Activated CD4-positive, alpha-beta T cell treated with anti-CD3 and anti-CD28 coated beads for 4 hours (primary cell): ENCODE data around the gene AMDHD2.
"Not testable (repeated sequence)": the region's sequence is repeated elsewhere in the genome, so short reads cannot be mapped to it uniquely, and the experiment has no call there.

Experiments
- DNase-seq, 2 donors: peaks; one replicate each; pipeline ENCODE4 v3.0.0-alpha.2; 2020

AMDHD2 gene, protein sequence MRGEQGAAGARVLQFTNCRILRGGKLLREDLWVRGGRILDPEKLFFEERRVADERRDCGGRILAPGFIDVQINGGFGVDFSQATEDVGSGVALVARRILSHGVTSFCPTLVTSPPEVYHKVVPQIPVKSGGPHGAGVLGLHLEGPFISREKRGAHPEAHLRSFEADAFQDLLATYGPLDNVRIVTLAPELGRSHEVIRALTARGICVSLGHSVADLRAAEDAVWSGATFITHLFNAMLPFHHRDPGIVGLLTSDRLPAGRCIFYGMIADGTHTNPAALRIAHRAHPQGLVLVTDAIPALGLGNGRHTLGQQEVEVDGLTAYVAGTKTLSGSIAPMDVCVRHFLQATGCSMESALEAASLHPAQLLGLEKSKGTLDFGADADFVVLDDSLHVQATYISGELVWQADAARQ

DNA sequence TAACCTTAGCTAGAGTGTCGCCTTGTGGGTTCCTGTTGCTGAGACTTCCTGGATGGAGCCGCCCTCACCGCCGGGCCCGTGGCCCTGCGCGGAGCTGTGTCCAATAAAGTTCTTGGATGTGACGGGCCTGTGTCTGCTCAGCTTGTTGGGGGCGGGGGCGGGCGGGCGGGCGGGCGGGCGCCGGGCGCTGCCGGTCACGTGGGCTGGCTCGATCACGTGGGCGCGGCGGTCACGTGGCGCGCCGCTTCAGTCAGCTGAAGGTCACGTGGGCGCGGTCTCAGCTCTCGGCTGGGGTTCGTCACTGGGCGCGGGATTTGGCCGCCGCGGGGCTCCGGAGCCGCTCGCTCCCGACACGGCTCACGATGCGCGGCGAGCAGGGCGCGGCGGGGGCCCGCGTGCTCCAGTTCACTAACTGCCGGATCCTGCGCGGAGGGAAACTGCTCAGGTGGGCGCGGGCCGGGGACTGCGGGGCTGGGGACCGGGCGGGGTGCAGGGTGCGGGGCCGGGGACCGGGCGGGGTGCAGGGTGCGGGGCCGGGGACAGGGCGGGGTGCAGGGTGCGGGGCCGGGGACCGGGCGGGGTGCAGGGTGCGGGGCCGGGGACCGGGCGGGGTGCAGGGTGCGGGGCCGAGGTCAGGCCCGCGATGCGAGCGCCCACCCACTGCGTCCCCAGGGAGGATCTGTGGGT lies at the start of gene AMDHD2:
Gene AMDHD2 (plus strand): TSS at position 275 of the 687 bp plus-strand sequence. CDS start 88 bp downstream, at position 363.
- DNase-seq = peak; percentile 86 to 90

DNA sequence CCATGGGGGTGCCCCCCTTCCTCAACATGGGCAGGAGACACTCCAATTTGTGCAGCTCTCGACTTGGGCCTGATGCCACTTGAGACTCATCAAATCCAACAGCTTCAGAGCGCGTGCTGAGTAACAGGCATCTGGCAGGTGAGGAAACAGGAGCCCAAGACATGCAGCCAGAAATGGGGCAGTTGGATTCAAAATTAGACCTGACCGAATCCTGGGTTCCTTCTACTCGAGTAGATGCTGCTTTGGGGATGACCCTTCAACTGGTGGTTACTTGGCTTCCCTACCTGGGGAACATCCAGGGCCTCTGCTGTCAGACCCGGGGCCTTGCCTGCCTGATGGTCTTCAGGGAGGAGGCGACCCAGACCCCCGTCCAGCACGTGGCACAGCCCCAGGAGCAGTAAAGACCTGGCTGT lies 49.6 kb upstream of the AMDHD2 start:
- no peak for DNase-seq

DNA sequence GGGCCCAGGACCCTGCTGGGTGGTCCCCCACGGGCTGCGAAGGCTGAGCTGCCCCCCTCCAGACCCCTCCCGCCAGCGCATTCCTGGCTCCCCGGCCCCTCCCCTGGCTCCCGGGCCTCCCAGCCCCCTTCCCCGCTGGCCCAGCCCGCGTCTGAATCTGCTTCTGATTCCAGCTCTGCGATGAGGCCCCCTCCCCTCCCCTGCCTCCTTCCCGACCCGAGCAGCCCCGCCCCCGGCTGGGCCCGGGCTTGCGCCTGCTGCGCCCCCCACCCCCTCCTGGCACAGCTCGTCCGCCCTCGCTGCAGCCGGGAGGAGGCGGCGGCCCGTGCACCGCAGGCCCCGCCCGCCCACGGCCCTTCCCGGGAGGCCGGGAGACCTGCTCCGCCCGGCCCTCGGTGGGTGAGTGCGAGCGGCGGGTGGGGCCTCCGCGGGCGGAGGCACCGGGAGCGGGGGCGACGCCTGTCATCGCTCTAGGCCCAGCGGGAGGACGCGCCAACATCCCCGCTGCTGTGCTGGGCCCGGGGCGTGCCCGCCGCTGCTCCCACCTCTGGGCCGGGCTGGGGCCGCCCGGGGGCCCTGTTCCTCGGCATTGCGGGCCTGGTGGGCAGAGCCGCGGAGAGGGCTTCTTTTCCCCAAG lies 49.0 kb upstream of the AMDHD2 start, which contains the start of gene NTN3:
Gene NTN3 (plus strand): TSS at position 282 of the 637 bp plus-strand sequence. CDS start 405 bp downstream, outside the sequence.
- DNase-seq = peak; percentile 20 to 29

DNA sequence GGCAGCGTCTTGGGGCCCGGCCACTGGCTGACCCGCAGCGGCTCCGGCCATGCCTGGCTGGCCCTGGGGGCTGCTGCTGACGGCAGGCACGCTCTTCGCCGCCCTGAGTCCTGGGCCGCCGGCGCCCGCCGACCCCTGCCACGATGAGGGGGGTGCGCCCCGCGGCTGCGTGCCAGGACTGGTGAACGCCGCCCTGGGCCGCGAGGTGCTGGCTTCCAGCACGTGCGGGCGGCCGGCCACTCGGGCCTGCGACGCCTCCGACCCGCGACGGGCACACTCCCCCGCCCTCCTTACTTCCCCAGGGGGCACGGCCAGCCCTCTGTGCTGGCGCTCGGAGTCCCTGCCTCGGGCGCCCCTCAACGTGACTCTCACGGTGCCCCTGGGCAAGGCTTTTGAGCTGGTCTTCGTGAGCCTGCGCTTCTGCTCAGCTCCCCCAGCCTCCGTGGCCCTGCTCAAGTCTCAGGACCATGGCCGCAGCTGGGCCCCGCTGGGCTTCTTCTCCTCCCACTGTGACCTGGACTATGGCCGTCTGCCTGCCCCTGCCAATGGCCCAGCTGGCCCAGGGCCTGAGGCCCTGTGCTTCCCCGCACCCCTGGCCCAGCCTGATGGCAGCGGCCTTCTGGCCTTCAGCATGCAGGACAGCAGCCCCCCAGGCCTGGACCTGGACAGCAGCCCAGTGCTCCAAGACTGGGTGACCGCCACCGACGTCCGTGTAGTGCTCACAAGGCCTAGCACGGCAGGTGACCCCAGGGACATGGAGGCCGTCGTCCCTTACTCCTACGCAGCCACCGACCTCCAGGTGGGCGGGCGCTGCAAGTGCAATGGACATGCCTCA lies 48.3 kb upstream of the AMDHD2 start:
- DNase-seq = no peak

DNA sequence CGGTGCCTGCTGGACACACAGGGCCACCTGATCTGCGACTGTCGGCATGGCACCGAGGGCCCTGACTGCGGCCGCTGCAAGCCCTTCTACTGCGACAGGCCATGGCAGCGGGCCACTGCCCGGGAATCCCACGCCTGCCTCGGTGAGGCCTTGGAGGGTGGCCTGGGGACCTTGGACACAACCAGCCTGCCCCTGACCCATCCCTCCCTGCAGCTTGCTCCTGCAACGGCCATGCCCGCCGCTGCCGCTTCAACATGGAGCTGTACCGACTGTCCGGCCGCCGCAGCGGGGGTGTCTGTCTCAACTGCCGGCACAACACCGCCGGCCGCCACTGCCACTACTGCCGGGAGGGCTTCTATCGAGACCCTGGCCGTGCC lies 47.7 kb upstream of the AMDHD2 start:
- DNase-seq = no peak

- no peak for DNase-seq
Observed at GRCh38 chr16:2472885-2473445, 47.2 kb upstream of the AMDHD2 start.

DNA sequence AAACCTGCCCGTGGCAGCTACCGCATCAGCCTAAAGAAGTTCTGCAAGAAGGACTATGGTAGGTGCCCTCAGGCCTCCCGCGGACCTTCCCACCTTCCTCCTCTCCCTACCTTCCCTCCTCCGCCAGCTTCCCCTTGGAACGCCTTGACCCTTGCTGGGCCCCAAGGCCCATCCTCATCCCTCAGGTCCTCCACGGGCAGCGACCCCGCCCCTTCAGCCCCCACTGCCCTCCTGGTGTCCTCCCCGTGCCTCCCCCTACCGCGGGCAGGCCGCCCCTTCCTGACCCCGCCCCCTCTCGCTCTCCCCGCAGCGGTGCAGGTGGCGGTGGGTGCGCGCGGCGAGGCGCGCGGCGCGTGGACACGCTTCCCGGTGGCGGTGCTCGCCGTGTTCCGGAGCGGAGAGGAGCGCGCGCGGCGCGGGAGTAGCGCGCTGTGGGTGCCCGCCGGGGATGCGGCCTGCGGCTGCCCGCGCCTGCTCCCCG lies 46.7 kb upstream of the AMDHD2 start:
- peak in 1 of 2 donors; percentile 17 for DNase-seq

DNA sequence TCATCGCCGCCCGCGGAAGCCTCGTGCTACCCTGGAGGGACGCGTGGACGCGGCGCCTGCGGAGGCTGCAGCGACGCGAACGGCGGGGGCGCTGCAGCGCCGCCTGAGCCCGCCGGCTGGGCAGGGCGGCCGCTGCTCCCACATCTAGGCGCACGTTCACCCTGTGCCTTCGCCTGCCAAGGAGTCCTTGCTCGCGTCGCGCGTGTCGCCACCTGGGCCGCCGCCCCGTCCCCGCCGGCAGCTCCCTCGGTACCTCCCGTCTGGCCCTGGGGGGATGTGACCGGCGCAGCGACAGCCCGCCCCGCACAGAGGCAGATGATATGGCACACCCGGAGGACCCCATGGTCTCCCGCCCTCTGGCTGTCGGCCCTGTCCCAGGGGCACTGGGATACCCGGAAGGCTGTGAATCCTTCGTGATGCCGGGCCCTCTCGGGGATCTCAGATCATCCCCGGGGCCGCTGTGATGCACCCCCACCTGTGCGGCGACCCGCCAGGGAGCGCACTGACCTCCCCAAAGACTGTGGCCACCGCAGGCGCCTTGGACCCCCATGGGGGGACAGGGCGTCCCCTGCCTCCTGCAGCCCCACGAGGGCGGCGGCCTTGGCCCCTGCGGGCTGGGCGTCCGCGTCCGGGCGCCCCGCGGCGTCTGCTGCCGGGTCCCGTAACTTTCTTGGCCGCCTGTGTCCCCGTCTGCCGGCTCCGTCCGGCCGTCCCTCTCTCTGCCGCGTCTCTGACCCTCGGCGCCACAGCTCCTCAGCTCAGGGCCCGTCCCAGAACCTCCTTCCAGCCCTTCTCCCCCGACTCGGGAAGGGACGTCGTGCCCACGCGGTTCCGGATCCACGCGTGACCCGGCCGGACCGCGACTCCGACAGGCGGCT lies 45.9 kb upstream of the AMDHD2 start:
- peak; percentile 58 to 60 for DNase-seq

- peak; percentile 69 to 70 for DNase-seq
Observed at GRCh38 chr16:2474877-2475412, 45.2 kb upstream of the AMDHD2 start, which contains the start of gene TBC1D24. Gene TBC1D24, plus strand, starts transcription at chr16:2475127. Its CDS starts 21,022 bp downstream, at chr16:2496149.

- DNase-seq = peak; percentile 41 to 45
Observed at GRCh38 chr16:2475413-2476344, 44.5 kb upstream of the AMDHD2 start.

DNA sequence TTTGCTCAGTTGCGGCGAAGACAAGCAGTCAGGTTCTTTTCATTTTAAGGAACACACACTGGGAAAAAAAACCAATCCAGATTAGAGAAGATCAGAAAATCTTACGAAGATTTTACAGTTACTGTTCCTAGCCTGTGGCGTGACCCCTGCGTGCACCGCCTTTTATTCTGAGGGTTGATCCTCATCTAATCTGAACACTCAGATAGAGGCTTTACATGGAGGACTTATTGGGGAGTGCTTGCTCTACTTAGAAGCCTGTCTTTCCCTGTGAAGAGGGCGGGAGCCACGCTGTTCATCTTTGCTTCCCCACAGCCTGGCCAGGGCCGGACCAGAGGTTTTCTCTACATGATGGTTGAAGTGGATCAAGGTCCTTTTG lies 43.8 kb upstream of the AMDHD2 start:
- no peak for DNase-seq

- no peak for DNase-seq
Observed at GRCh38 chr16:2476741-2477140, 43.4 kb upstream of the AMDHD2 start.

- no peak for DNase-seq
Observed at GRCh38 chr16:2477327-2477726, 42.8 kb upstream of the AMDHD2 start.

GRCh38 chr16:2478279-2478678 lies 41.9 kb upstream of the AMDHD2 start:
- DNase-seq = no peak

- DNase-seq = not testable (repeated sequence)
Observed at GRCh38 chr16:2479996-2480395, 40.2 kb upstream of the AMDHD2 start.

DNA sequence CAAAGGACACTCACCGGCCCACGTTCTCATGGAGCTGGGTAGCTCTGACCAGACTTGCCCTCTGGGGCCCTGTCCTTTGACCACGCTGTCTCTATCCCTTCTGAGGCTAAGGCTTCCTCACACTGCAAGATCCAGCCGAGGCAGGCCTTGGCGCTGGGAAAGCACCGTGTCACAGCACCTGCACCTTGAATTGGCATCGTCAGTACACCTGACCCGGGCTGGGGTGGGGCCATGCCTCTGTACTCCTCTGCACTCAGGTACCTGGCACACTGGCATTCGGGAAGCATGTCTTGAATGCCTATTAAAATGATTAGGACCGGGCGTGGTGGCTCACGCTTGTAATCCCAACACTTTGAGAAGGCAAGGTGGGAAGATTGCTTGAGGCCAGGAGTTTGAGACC lies 39.2 kb upstream of the AMDHD2 start:
- no peak for DNase-seq

- no peak for DNase-seq
Observed at GRCh38 chr16:2481676-2482075, 38.5 kb upstream of the AMDHD2 start.

- DNase-seq = no peak
Observed at GRCh38 chr16:2482249-2482648, 37.9 kb upstream of the AMDHD2 start.

- DNase-seq = no peak
Observed at GRCh38 chr16:2482708-2483534, 37.2 kb upstream of the AMDHD2 start.
